DOHH2 (cell line): ENCODE data around the gene ASPM.

Source experiments
- H3F3A ChIP-seq: fragments of 200-600 bp; sonication (generic), shearing (Covaris generic); 2 replicates; pipeline ENCODE4 v1.6.0; 2016; ENCODE audit warnings: antibody characterized with exemption, mild to moderate bottlenecking; ENCODE audit not compliant: control insufficient read depth, insufficient read depth
- H3K27ac ChIP-seq: fragments of 200-600 bp; sonication (generic); 2 replicates; pipeline ENCODE4 v1.5.1; 2014; ENCODE audit warnings: low read depth, mild to moderate bottlenecking, low read length, moderate library complexity
- H3K27me3 ChIP-seq: fragments of 200-600 bp; sonication (generic); 2 replicates; pipeline ENCODE4 v1.6.1; 2014; ENCODE audit warnings: mild to moderate bottlenecking, low read length, mixed read lengths; ENCODE audit not compliant: control insufficient read depth
- H3K36me3 ChIP-seq: fragments of 200-600 bp; sonication (generic); 2 replicates; pipeline ENCODE4 v1.6.1; 2014; ENCODE audit warnings: mild to moderate bottlenecking, low read length, moderate library complexity, mixed read lengths; ENCODE audit not compliant: control insufficient read depth
- H3K4me1 ChIP-seq: fragments of 200-600 bp; sonication (generic); 2 replicates; pipeline ENCODE4 v1.6.1; 2014; ENCODE audit warnings: mild to moderate bottlenecking, low read length, mixed read lengths; ENCODE audit not compliant: control insufficient read depth
- H3K4me2 ChIP-seq: fragments of 200-600 bp; sonication (generic); 2 replicates; pipeline ENCODE4 v1.6.0; 2014; ENCODE audit warnings: mild to moderate bottlenecking, low read length, moderate library complexity
- H3K4me3 ChIP-seq: fragments of 200-600 bp; sonication (generic); 2 replicates; pipeline ENCODE4 v1.5.1; 2014; ENCODE audit warnings: mild to moderate bottlenecking, low read length, mixed read lengths
- H3K79me2 ChIP-seq: fragments of 200-600 bp; sonication (generic); 2 replicates; pipeline ENCODE4 v1.6.1; 2014; ENCODE audit warnings: mild to moderate bottlenecking, low read length, mixed read lengths; ENCODE audit not compliant: control insufficient read depth
- H3K9me2 ChIP-seq: fragments of 200-600 bp; sonication (generic); replicated peaks from 2 replicates; pipeline ENCODE4 v1.6.1; 2014; ENCODE audit warnings: mild to moderate bottlenecking, low read length, mixed read lengths; ENCODE audit not compliant: control insufficient read depth
- H3K9me3 ChIP-seq: fragments of 200-600 bp; sonication (generic); 2 replicates; pipeline ENCODE4 v1.6.1; 2014; ENCODE audit warnings: antibody characterized with exemption, low read length, mixed read lengths; ENCODE audit not compliant: control insufficient read depth, insufficient read depth
- H4K20me1 ChIP-seq: fragments of 200-600 bp; sonication (generic); 2 replicates; pipeline ENCODE4 v1.6.0; 2014; ENCODE audit warnings: low read depth, mild to moderate bottlenecking, antibody characterized with exemption, low read length, moderate library complexity; ENCODE audit not compliant: control insufficient read depth, insufficient read depth
- CTCF ChIP-seq: fragments of 200-600 bp; sonication (generic); IDR thresholded peaks from one replicate; pipeline ENCODE4 v1.5.1; 2014; ENCODE audit warnings: antibody characterized with exemption, mild to moderate bottlenecking, low read depth, low read length; ENCODE audit not compliant: poor library complexity, severe bottlenecking
- EZH2phosphoT487 ChIP-seq: fragments of 200-600 bp; sonication (generic); IDR thresholded peaks from 2 replicates; pipeline ENCODE4 v1.6.1; 2017; ENCODE audit warnings: borderline replicate concordance, mild to moderate bottlenecking, antibody characterized with exemption, low read length, moderate library complexity, mixed read lengths

Gene ASPM

DNA sequence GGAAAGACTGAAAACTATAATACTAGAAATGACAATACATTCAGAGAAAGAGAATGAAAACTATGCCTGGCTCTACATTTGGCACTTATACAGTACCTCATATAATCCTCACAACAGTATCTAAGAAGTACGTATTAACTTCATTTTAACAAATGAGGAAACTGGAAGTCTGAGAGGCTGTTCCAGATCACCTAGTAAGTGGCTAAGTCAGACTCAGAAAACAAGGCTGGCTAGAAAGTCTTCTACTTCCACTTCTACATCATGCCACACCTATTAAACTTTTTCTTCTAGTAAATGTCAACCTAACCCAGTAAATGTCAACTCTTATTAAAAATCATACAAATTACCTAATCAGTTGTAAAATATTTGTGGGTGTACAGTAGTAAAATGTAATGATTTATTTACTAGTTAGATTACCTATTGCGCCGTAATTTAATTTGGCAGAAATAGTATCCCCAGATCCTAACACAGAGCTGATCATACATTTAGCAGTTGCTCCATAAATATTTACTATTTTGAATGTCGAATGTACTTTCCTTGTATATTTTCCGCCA, 36.8 kb upstream of the ASPM start:
- no peaks in the 10 kb centered on the region for H3K9me2 ChIP-seq
- peaks cover 70% of the 10 kb centered on the region for H3K36me3 ChIP-seq
- H3K4me1 ChIP-seq = peaks cover 36% of the 10 kb centered on the region
- H3K27me3 ChIP-seq = no peaks in the 10 kb centered on the region
- H3F3A ChIP-seq = peaks cover 8% of the 10 kb centered on the region; the same call in 1 of the 2 replicates
- H3K27ac ChIP-seq = no peak overlapping the region
- H3K4me3 ChIP-seq = no peak overlapping the region
- TF ChIP-seq EZH2phosphoT487 = no peak
- no peak for TF ChIP-seq CTCF
- H3K79me2 ChIP-seq = peaks cover 5% of the 10 kb centered on the region; the same call in 1 of the 2 replicates
- no peaks in the 10 kb centered on the region for H3K9me3 ChIP-seq
- H4K20me1 ChIP-seq = peaks cover 15% of the 10 kb centered on the region
- H3K4me2 ChIP-seq = peak overlapping the region; percentile 22; the same call in 1 of the 2 replicates

- no peaks in the 10 kb centered on the region for H3K9me3 ChIP-seq
- peaks cover 36% of the 10 kb centered on the region for H3K4me1 ChIP-seq
- H3K27me3 ChIP-seq = no peaks in the 10 kb centered on the region
- peak overlapping the region; percentile 59 for H3K4me2 ChIP-seq
- peaks cover 65% of the 10 kb centered on the region for H3K36me3 ChIP-seq
- TF ChIP-seq EZH2phosphoT487 (no peak), CTCF (no peak)
- peaks cover 15% of the 10 kb centered on the region for H4K20me1 ChIP-seq
- peaks cover 8% of the 10 kb centered on the region; the same call in 1 of the 2 replicates for H3F3A ChIP-seq
- H3K27ac ChIP-seq = no peak overlapping the region
- H3K4me3 ChIP-seq = peak overlapping the region; percentile 26; the same call in 1 of the 2 replicates
- peaks cover 5% of the 10 kb centered on the region; the same call in 1 of the 2 replicates for H3K79me2 ChIP-seq
- no peaks in the 10 kb centered on the region for H3K9me2 ChIP-seq
Observed at GRCh38 chr1:197182716-197183115, 36.2 kb upstream of the ASPM start.

GRCh38 chr1:197181982-197182381, 35.5 kb upstream of the ASPM start:
- Histone ChIP-seq H3F3A (peaks cover 8% of the 10 kb centered on the region; the same call in 1 of the 2 replicates), H3K4me1 (peaks cover 36% of the 10 kb centered on the region), H3K4me3 (peak overlapping the region; percentile 15; the same call in 1 of the 2 replicates), H3K27ac (0 out of 2 replicates have a peak overlapping the region, but pooled peaks have one; percentile 7), H3K9me3 (no peaks in the 10 kb centered on the region), H3K9me2 (no peaks in the 10 kb centered on the region), H3K36me3 (peaks cover 64% of the 10 kb centered on the region), H3K4me2 (peak overlapping the region; percentile 59), H4K20me1 (peaks cover 15% of the 10 kb centered on the region), H3K79me2 (peaks cover 5% of the 10 kb centered on the region; the same call in 1 of the 2 replicates), H3K27me3 (no peaks in the 10 kb centered on the region)
- no peak for TF ChIP-seq CTCF
- TF ChIP-seq EZH2phosphoT487 = no peak
